ENCODE results near the gene IQCK.
"Not testable (repeated sequence)": the region's sequence is repeated elsewhere in the genome, so short reads cannot be mapped to it uniquely, and the experiment has no call there.

IQCK gene, protein sequence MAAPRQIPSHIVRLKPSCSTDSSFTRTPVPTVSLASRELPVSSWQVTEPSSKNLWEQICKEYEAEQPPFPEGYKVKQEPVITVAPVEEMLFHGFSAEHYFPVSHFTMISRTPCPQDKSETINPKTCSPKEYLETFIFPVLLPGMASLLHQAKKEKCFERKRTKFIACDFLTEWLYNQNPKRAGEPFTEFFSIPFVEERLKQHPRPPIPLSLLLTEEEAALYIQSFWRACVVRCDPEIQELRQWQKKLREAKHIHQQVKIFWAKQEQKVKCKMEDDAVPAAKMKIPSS

DNA sequence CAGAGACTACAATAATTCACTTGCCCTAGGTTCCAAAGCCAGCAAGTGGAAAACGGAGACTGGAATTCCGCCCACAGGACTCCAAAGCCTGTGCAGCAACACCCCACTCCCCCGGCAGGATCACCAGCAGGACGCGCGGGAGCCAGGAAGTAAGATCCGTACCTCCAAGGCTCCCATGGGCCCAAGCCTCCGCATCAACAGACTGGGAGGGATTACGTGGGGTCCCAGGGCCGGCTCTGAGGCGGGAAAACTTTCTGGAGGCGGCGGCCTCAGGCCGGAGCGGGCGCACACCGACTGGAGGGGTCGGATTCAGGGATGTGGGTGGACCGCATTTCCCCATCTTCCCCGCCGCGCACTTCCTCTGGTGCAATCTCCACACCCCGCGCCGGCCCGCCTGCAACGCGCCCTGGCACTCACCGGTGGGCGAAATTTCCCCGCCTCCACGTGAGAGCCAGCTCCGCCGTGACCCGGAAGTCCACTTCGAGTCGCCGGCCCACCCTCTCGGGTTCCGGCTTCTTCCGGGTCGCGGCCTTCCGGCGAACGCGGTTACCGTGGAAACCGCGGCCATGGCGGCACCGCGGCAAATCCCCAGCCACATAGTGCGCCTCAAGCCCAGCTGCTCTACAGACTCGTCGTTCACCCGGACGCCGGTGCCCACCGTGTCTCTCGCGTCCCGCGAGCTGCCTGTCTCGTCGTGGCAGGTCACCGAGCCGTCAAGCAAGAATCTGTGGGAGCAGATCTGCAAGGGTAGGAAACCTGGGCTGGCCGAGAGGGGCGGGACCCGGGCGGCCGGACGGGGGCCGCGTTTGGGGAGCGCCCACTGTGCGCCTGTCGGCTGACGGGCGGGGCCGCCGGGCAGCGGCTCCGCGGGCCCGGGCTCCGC, at the start of gene IQCK, which contains the start of gene KNOP1:
IQCK (plus strand) TSS at position 531 of the 883 bp plus-strand sequence; CDS start at position 567, 36 bp downstream.
KNOP1 (minus strand) TSS at position 487 of the 883 bp plus-strand sequence. CDS start 3,192 bp downstream, outside the sequence.
- DNase-seq (ENCODE audit: low read depth): peak; percentile 84

DNA sequence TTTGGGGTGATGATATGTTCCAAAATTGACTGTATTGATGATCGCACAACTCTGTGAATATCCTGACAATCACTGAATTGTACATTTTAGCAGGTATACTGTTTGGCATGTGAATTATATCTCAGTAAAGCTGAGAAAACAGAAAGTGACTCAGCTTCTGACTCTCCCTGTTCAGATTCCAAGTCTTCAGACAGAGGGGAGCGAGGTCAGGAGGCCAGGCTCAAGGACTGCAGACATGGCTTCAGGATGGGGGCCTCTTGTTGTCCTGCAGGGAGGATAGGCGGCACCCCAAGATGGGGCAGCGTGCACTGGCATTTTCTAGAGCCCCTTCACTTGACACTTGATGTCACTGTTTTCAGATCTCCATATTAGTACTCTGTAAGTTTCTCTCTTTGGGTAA, 45.7 kb upstream of the IQCK start:
- no peak for DNase-seq (ENCODE audit: low read depth)

DNA sequence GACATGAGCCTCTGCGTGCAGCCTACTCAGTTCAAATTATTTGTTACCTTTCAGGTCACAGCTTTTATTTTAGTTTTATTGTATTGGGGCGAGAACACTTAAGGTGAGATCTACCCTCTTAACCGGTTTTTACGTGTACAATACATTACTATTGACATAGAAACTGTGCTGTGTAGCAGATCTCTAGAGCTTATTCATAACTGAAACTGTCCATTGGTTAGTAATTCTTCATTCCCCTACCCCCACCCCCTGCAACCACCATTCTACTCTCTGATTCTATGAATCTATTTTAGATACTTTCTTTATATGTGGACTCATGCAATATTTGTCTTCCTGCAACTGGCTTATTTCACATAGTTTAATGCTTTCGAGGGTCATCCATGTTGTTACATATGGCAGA, 43.6 kb upstream of the IQCK start:
- no peak for DNase-seq (ENCODE audit: low read depth)

DNA sequence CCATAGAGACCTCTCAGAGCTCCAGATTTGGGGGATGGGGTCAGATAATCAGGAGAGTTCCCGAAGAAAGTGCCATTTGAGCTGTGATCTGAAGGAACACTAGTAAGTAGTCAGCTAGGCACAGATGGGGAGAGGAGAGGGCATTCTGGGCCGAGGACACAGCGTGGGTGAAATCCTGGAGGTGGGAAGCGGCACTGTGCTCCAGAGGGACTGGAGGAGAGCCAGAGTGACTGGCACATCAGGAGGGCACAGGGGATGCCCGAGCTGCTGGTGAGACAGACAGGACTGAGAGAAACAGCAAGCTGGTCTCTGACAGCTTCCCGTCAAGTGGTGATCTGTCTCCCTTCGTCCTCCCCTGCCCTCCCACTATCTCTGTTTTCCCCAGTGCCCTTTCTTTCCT, 40.7 kb upstream of the IQCK start:
- no peak for DNase-seq (ENCODE audit: low read depth)

DNA sequence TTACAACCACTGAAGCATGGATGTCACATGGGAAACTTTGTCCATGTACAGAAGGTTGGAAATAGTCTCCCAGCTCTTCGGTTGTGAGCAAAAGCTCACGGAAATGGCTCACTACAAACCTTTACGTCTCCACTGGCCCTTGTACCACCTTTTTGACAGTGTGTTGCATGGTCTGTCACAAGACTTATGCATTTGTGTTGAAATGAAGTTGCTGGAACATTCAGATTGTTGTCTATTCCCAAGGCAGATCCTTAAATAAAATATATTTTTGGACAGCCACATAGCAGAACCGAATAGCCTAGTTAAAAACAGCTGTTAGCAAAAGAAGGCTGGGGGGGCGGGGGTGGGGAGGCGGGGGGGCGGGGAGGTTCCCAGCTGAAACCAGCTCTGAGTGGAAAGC, 39.3 kb upstream of the IQCK start:
- no peak for DNase-seq (ENCODE audit: low read depth)

DNA sequence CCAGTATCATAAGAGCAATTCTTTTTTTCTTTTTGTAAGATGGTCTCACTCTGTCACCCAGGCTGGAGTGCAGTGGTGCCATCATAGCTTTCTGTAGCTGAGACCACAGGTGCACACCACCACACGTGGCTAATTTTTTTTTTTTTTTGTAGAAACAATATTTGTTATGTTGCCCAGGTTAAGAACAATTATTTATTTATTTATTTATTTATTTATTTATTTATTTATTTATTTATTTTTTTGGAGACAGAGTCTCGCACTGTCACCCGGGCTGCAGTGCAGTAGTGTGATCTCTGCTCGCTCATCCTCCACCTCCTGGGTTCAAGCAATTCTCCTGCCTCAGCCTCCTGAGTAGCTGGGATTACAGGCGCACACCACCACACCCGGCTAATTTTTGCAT, 38.8 kb upstream of the IQCK start:
- not testable (repeated sequence) for DNase-seq (ENCODE audit: low read depth)

DNA sequence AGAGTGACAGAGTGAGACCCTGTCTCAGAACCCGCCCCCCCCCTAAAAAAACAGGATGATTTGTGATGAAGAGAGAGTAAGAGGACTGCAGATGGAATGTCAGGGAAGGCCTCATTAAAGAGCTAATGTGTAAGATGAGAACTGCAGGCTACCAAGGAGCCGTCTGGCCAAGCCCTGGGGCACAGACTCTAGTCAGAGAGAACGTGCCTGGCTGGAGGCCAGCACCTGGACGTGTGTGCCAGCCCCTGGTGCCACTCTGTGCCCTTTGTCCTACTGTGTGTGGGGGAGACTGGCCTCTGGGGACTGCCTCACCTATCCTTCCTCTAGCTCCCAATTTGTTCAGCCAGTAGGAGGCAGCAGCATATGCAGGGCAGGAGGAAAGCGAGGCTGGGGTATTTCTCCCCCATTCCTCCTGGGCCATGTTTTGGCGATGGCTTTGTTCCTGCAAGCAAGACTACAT, 37.2 kb upstream of the IQCK start:
- DNase-seq (ENCODE audit: low read depth): no peak

DNA sequence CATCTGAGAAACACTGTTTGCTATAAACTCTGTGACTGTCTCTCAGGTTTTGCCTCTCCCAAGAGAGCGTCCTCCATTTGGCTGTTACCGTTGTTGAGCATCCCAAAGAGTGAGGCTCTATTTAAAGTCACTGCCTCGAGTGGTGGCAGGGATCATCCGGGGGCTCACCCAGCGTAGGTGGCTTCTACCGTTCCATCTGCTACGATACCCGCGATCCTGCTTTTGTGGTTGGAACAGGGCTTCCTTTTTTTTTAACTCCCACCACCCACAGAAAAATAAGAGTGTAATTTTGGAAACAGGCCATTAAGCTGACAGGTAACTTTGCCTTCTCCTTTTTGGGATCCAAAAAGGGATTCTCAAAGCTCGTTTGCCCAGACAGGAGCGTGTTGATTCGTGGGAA, 36.4 kb upstream of the IQCK start:
- no peak for DNase-seq (ENCODE audit: low read depth)

DNA sequence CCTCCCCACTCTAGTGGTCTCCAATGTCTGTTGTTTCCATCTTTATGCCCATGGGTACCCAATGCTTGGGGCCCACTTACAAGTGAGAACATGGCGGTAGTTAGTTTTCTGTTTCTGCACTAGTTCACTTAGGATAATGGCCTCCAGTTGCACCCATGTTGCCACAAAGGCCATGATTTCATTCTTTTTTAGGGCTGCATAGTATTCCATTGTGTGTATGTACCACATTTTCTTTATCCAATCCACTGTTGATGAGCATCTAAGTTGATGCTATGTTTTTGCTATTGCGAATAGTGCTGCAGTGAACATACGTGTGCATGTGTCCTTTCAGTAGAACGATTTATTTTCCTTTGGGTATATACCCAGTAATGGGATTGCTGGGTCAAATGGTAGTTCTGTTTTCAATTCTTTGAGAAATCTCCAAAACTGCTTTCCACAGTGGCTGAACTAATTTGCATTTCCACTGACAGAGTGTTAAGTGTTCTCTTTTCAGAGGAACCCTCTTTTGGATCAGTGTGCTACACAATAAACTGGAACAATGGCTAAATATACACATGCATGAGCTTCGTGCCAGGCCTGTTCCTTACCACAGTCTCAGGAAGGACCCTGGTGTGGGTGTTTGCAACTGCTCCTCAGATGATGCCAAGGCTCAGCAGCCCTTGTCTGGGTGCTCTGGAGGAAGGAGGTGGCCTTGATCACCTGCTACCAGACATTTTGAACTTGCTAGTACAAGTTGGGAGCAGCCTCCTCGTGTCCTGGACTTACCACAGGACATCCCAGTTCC, 34.4 kb upstream of the IQCK start:
- no peak for DNase-seq (ENCODE audit: low read depth)

DNA sequence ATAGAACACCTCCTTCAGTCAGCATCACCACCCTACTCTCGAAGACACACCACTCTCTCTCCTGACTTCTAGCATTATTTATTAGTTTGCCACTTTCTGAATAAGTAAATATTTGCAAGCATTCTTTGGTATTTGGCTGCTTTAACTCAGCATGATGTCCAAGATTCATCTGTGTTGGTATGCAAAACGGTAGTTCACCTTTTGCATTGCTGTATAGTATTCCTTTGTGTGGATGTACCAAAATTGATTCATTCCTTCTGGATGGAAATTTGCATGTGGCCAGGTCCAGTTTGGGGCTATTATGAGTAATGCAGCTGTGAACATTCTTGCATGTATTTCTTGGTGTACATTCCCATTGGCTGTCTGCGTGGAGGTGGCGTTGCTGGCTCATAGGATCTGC, 32.9 kb upstream of the IQCK start:
- no peak for DNase-seq (ENCODE audit: low read depth)

DNA sequence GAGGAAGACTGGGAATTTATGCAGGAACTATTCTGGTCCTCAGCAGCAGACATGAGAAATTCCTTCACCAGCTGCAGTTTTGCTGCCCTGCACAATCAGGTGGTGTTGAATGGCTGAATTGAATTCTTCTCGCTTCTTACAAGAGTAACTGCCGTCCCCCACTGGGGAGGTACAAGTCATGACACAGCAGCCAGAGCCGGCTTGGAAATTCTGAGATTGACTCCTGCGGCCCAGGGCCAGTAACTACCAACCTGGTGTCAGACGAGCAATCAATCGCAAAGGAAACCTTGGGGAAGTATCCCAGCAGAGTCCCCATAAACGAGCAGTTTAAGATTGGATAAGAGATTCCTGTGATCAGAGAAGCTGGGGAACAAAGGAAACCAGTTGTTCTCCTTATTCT, 30.8 kb upstream of the IQCK start:
- no peak for DNase-seq (ENCODE audit: low read depth)

DNA sequence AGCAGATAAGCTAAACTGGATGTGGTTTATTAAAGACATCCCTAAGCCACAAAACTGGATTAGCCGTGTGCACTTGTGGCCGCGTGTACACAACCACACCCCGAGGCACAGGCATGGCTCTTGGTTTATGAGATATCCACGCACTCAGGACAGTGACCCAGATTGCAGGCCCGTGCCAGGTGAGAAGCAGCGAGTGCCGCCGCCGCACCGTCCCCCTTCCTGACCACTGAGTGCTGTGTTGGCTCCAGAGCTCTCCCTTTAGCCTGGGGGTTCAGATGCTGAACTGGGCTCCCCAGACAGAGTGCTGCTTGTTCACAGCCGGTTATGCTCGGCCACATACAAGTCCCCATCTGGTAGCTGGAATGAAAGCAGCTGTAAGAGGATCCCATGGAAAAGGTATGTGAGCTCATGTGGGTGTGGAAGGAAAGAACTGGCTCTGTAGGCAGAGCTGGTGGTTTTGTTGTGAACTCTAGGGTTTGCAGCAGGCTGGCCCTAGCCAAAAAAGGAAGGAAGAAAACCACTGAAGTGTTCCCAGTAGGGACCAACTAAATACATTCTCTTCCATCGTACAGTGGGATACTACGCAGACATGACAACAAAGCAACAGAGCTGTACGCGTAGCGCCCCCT, 29.6 kb upstream of the IQCK start:
- no peak for DNase-seq (ENCODE audit: low read depth)

DNA sequence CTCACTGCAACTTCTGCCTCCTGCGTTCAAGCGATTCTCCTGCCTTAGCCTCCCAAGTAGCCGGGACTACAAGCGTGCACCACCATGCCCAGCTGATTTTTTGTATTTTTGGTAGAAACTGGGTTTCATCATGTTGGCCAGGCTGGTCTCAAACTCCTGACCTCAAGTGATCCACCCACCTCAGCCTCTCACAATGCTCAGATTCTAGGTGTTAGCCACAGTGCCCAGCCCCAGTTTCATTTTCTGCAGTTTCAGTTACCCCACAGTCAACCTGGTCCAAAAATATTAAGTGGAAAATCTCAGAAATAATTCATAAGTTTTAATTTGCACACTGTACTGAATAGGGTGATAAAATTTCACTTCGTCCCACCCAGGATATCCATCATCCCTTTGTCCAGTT, 28.7 kb upstream of the IQCK start:
- DNase-seq (ENCODE audit: low read depth): no peak

DNA sequence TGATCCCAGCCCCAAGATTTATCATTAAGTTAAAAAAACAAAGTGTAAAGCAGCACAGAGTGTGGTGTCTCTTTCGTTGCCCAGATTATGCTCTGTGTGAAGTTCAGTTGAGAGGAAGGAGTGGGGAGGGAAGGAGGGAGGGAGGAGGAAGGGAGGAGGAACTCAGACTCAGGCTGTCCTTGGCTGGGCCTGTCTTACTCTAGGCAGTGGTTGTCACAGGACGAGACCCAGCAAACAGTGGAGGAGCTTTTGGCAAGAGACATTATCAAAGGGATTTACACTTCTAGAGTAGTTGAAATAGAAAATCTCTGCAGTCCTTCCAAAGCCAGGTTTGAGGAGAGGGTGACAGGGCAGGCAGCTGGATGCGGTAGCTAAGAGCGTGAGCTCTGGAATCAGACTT, 27.9 kb upstream of the IQCK start:
- DNase-seq (ENCODE audit: low read depth): no peak

DNA sequence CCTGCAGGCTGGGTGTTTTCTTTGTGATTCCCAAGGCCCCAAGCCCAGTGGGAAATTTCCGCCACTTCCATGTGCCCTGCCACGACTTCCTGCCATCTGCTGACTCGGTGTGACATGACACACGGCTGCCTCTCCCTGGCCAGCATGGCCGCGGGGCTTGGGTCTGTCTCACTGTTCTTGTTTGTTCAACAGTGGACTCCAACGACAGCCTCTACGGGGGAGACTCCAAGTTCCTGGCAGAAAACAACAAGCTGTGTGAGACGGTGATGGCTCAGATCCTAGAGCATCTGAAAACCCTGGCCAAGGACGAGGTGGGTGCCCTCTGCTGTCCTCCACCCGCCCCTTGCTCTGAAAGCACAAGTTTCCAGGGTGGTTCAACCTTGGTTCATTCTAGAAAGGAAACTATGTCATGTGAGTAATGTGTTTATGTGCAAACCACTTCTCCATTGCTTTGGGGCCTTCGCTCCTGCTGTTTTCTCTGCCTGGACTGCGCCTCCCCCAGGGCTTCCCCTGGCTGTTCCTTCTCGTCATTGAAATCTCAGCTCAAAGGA, 26.8 kb upstream of the IQCK start:
- DNase-seq (ENCODE audit: low read depth): no peak

DNA sequence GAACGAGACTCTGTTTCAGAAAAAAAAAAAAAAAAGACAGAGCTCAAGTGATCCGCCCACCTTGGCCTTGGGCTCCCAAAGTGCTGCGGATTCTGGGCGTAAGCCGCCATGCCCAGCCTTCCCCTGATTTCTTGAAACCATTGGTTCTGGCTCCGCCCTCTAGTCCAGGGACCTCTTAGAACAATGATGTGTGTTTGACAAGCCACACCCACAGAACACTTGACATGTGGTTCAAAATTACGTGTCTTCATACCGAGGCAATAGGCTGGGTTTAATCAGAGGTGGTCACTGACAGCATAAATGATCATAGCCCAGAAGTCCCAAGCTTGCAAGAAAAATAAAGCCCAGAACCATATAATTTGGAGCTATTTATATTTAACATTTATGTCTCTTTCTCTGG, 23.1 kb upstream of the IQCK start:
- no peak for DNase-seq (ENCODE audit: low read depth)

DNA sequence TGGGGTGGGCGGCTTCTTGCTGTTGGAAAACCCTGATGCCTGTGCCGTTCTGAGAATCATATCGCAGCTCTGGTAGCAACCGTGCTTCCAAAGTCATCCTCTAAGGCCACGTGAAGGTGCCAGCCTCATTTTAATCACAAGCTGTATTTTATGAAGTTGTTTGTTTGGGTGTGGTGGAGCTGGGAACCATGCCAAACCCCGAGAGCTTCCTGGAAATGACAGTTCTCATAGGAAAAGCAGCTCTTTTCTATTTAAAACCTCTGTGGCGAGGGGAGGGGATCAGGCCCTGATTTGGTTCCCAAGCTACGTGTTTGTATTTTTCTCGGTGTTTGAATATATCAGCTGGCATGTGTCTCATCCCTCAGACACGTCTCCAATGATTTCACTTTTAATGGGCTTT, 21.7 kb upstream of the IQCK start:
- DNase-seq (ENCODE audit: low read depth): peak; percentile 14

DNA sequence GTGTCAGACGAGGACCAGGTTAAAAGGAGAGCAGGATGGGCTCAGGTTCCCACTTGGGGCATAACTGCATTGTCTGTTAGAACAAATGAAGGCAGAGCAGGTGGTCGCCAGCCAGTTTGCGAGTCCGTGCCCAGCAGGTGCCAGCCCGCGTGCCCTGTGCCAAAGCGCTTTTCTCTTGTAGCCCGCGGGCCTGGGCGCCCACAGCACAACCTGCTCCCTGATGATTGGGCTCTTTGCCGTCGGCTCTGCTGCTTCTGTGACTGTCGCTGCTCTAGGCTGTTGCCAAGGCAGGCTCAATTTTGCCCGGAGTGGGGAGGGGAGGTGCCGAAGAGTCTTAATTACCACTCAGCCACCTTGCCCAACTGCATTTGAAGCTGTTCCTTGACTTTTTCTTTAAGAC, 21.1 kb upstream of the IQCK start:
- no peak for DNase-seq (ENCODE audit: low read depth)

DNA sequence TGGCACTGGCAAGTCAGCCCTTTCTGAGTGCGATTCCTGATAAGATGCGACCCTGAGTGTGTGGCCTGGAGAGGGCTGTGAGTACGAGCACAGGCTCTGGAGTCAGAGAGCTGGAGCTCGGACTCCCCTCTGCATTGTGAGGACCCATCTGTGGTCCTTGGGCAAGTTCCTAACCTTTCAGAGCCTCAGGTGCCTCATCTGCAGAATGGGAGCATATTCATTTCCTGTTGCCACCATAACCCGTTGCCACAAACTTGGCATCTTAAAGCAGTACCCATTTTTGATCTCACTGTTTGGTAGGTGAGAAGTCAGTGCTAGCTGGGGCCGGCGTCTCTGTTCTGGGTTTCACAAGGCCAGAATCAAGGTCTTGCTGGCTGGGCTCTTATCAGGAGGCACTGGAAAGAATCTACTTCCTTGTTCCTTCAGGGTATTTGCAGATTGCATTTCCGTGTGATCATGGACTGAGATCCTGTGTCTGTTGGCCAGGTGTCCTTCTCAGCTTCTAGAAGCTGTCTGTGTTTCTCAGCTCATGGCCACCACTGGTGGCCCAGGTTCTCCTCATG, 20.2 kb upstream of the IQCK start:
- no peak for DNase-seq (ENCODE audit: low read depth)

DNA sequence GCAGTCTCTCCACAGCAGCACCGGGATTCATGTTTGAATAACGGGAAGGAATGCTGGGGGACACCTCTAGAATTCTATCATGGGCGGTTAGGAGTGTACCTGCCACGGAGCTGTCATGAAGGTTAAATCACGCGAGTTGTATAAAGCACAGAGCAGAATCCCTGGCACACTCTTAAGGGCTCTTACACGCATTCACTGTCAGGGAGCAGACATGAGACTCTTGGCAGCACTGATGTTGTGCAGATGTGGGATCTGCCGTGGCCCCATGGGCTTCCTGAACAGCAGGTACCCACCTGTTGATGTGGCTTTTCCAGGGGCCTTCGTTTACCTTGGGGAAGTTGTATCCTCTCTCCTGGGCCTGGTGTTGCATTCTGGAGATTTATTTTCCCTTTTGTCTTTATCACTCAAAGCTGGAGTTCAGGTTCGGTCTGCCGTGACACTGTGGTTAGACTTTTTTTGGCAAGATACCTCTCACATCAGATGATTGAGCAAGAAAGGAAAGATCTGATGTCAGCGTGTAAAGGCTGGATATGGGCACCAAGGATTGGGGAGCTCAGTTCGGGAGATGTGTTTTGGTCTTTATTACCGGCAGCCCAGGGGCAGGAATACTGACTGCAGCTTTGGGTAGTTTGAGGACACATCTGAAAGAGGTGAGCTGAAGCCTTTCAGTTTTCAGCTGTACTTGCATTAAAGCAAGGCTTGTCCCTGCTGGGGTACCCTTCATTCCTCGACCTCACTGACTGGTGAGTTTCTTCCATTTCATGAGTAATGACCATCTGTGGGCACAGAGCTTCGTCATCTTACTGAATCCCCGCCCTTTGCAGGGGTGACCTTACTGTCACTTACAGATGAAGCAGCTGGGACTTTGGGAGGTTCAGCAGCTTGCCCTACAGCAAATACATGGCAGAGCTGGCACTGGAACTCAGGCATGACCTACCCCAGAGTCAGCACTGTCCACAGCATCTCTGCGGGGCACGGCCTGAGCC, 19.3 kb upstream of the IQCK start:
- DNase-seq (ENCODE audit: low read depth): no peak
